K562 (cell line): Measurements from ENCODE around the gene HIVEP3. TPM values are rescaled to one million over a fixed set of nuclear protein-coding genes. Genes with fewer than 3 reads are reported as not detected.

Source experiments
- ATAC-seq: fragments of 200-7000 bp; cut with Tn5 transposase; 3 replicates; pipeline ENCODE4 v1.9.1; 2020; ENCODE audit warnings: moderate library complexity
- BruUV-seq: library from RNA; stranded (reverse); fragments of 400-500 nt; replicated peaks from 2 replicates; lab custom pipeline; 2021; lab: Mats Ljungman, UMichigan
- CTCF ChIA-PET: fragments of 300-600 bp; formaldehyde crosslinking; extraction: SDS; loops from one replicate; lab custom pipeline; 2021; ENCODE audit warnings: low intra/inter-chr PET ratio; lab: Yijun Ruan, JAX
- POLR2A ChIA-PET: fragments of 300-600, 350-650 bp; sonication (Branson Sonifier 250); formaldehyde crosslinking; extraction: SDS; loops from one replicate; lab custom pipeline; 2021; ENCODE audit warnings: antibody characterized with exemption, inconsistent platforms; lab: Yijun Ruan, JAX
- DNase-seq, 4 experiments: peaks; one replicate each; pipeline versions ENCODE4 v3.0.0 to v3.0.0-alpha.2; 2011 to 2018; ENCODE audit warnings: low spot score in 3 of 4, mixed read lengths in 3 of 4; ENCODE audit errors: extremely low read depth in 1 of 4
- FAIRE-seq: peaks from 2 replicates; lab custom pipeline; 2011; peaks lifted over from hg19 to GRCh38; lab: Jason Lieb, UNC
- H2AFZ ChIP-seq: 2 replicates; pipeline ENCODE4 v1.6.0; 2011; ENCODE audit warnings: low read depth, low read length, control low read depth, inconsistent platforms
- H3K27ac ChIP-seq: fragments of 200-600 bp; 3 replicates; pipeline ENCODE4 v1.8.0; 2011; ENCODE audit warnings: low read depth, mild to moderate bottlenecking, control low read depth, inconsistent platforms, low read length, moderate library complexity, mixed read lengths; ENCODE audit errors: extremely low read depth
- H3K27me3 ChIP-seq, 2 experiments: fragments of 300-600 bp in 1 of 2; 2 replicates in 1 of 2; 3 replicates in 1 of 2; pipeline versions ENCODE4 v1.6.0 to v1.8.0; 2011; ENCODE audit warnings: inconsistent platforms in 2 of 2, low read length in 2 of 2, mild to moderate bottlenecking in 1 of 2, mixed read lengths in 1 of 2, moderate library complexity in 1 of 2; ENCODE audit not compliant: control insufficient read depth in 2 of 2, insufficient read depth in 2 of 2
- H3K36me3 ChIP-seq: fragments of 300-600 bp; 3 replicates; pipeline ENCODE4 v1.8.0; 2011; ENCODE audit warnings: mild to moderate bottlenecking, low read length, inconsistent platforms; ENCODE audit not compliant: control insufficient read depth, insufficient read depth
- H3K4me1 ChIP-seq, 2 experiments: fragments of 200-600 bp in 1 of 2; replicated peaks in 1 of 2; 2 replicates in 1 of 2; 3 replicates in 1 of 2; pipeline versions ENCODE4 v1.5.1 to v1.8.0; 2011; ENCODE audit warnings: inconsistent platforms in 2 of 2, low read length in 2 of 2, mild to moderate bottlenecking in 1 of 2, mixed read lengths in 1 of 2, moderate library complexity in 1 of 2; ENCODE audit not compliant: control insufficient read depth in 2 of 2, insufficient read depth in 2 of 2
- H3K4me2 ChIP-seq: 2 replicates; pipeline ENCODE4 v1.6.1; 2011; ENCODE audit warnings: low read length, control low read depth, inconsistent platforms, mixed read lengths; ENCODE audit not compliant: insufficient read depth
- H3K4me3 ChIP-seq: fragments of 200-600 bp; sonication (generic), shearing (Covaris generic); 2 replicates; pipeline ENCODE4 v1.5.1; 2016; ENCODE audit warnings: control low read depth, inconsistent platforms
- H3K79me2 ChIP-seq: fragments of 200-600 bp; 3 replicates; pipeline ENCODE4 v1.8.0; 2011; ENCODE audit warnings: low read length, inconsistent platforms; ENCODE audit not compliant: control insufficient read depth, insufficient read depth
- H3K9ac ChIP-seq, 2 experiments: 2 replicates each; pipeline versions ENCODE4 v1.6.0 to v1.6.1; 2011; ENCODE audit warnings: low read depth in 2 of 2, low read length in 2 of 2, control low read depth in 1 of 2, inconsistent platforms in 1 of 2, mild to moderate bottlenecking in 1 of 2, mixed read lengths in 1 of 2; ENCODE audit not compliant: insufficient read depth in 1 of 2
- H3K9me1 ChIP-seq: one replicate; pipeline ENCODE4 v1.6.0; 2011; ENCODE audit warnings: inconsistent platforms, mild to moderate bottlenecking, low read length, moderate library complexity; ENCODE audit not compliant: control insufficient read depth, insufficient read depth
- H3K9me3 ChIP-seq: replicated peaks from 2 replicates; pipeline ENCODE4 v1.5.1; 2011; ENCODE audit warnings: low read depth, low read length, inconsistent platforms; ENCODE audit not compliant: control insufficient read depth, insufficient read depth
- H4K20me1 ChIP-seq: replicated peaks from 2 replicates; pipeline ENCODE4 v1.6.1; 2011; ENCODE audit warnings: low read length, inconsistent platforms, mixed read lengths; ENCODE audit not compliant: control insufficient read depth, insufficient read depth
- EP400 ChIP-seq: fragments of 450-650 bp; IDR thresholded peaks from 2 replicates; pipeline ENCODE4 v1.6.1; 2017; ENCODE audit warnings: antibody characterized with exemption, mild to moderate bottlenecking, moderate library complexity
- HDAC3 ChIP-seq: fragments of 450-650 bp; IDR thresholded peaks from 2 replicates; pipeline ENCODE4 v1.6.1; 2018; ENCODE audit warnings: borderline replicate concordance, mild to moderate bottlenecking, moderate library complexity; ENCODE audit not compliant: partially characterized antibody
- KDM2B ChIP-seq: fragments of 250-450 bp; sonication (Bioruptor Pico); IDR thresholded peaks from 2 replicates; pipeline ENCODE4 v1.8.0; 2021; ENCODE audit warnings: mild to moderate bottlenecking, moderate library complexity
- MNT ChIP-seq, 2 experiments: fragments of 450-650 bp; conservative IDR thresholded peaks; 2 replicates each; pipeline ENCODE4 v1.6.1; 2017; ENCODE audit warnings: mild to moderate bottlenecking in 2 of 2, moderate library complexity in 2 of 2
- NCOA6 ChIP-seq: fragments of 450-650 bp; IDR thresholded peaks from 2 replicates; pipeline ENCODE4 v1.6.1; 2017; ENCODE audit warnings: mild to moderate bottlenecking
- NFE2 ChIP-seq: IDR thresholded peaks from 2 replicates; pipeline ENCODE4 v1.6.1; 2014; ENCODE audit warnings: antibody characterized with exemption, low read depth
- NR2C1 ChIP-seq, 2 experiments: fragments of 450-650 bp; IDR thresholded peaks; 2 replicates each; pipeline ENCODE4 v1.6.1; 2017; ENCODE audit warnings: mild to moderate bottlenecking in 2 of 2, antibody characterized with exemption in 1 of 2, inconsistent platforms in 1 of 2, missing compliant biosample characterization in 1 of 2, missing genetic modification characterization in 1 of 2
- POLR2A ChIP-seq: fragments of 450-650 bp; conservative IDR thresholded peaks from 2 replicates; pipeline ENCODE4 v1.6.1; 2016
- SLC30A9 ChIP-seq: fragments of 250-450 bp; sonication (Bioruptor Pico); IDR thresholded peaks from 2 replicates; pipeline ENCODE4 v1.8.0; 2022; ENCODE audit warnings: mild to moderate bottlenecking, moderate library complexity
- ZNF175 ChIP-seq: fragments of 200-800 bp; sonication (Bioruptor generic); IDR thresholded peaks from 2 replicates; pipeline ENCODE4 v1.6.1; 2016; ENCODE audit warnings: low read depth, mild to moderate bottlenecking, missing genetic modification characterization, missing compliant biosample characterization
- ZNF512 ChIP-seq: IDR thresholded peaks from 2 replicates; pipeline ENCODE4 v1.6.1; 2016; ENCODE audit warnings: missing genetic modification characterization, missing compliant biosample characterization
- WGBS: fragments of 100-300 bp; shearing (Covaris generic); methylation state at CpG from one replicate; pipeline ENCODE4 v1.1.6; 2016; ENCODE audit warnings: low coverage, mixed read lengths; ENCODE audit not compliant: insufficient coverage; ENCODE audit errors: missing lambda C conversion rate; 5-methylcytosine and 5-hydroxymethylcytosine counted together
- in situ Hi-C: fragments of 300-500 bp; cut with MboI; formaldehyde crosslinking; loops from 4 replicates; pipeline ENCODE4 v1.15.0; 2018; ENCODE audit warnings: inconsistent platforms, mixed read lengths
- intact Hi-C: fragments of 100-400 bp; cut with micrococcal nuclease; formaldehyde crosslinking; loops from 2 replicates; pipeline ENCODE4 v1.14.2; 2022
- polyA plus RNA-seq, 8 experiments: library from polyadenylated mRNA; depleted of rRNA in 4 of 8; stranded (reverse) in 5 of 8; unstranded in 3 of 8; fragments of >200 nt; fragmentation: Nextera tagmentation in 2 of 8; fragmentation: Illumina TruSeq in 1 of 8; extraction: Ambion mirVana in 2 of 8; extraction: Trizol in 1 of 8; gene quantifications; 2 replicates each; pipeline versions ENCODE4 v1.2.1 to v1.2.3, GENCODE V29; 2011 to 2014; ENCODE audit warnings: inconsistent platforms in 1 of 8, missing spikeins in 1 of 8
- total RNA-seq, 7 experiments: library from RNA; depleted of rRNA in 6 of 7; stranded (reverse); fragments of >200 nt in 6 of 7; fragmentation: Illumina TruSeq in 2 of 7; extraction: Trizol in 2 of 7; gene quantifications; 2 replicates each; pipeline versions ENCODE4 v1.2.1 to v1.2.3, GENCODE V29; 2011 to 2021; ENCODE audit warnings: low replicate concordance in 1 of 7
- TF ChIP-seq, protein P1 (sequence below): fragments of 250-450 bp; sonication (Bioruptor Pico); IDR thresholded peaks from 2 replicates; pipeline ENCODE4 v1.8.0; 2021; ENCODE audit warnings: borderline replicate concordance, mild to moderate bottlenecking, moderate library complexity; ENCODE audit not compliant: poor library complexity, severe bottlenecking

The HIVEP3 gene
- total and polyA plus RNA-seq, 9 of the 15 experiments (the other 6 are each of a cell fraction or from before 2014, with no cell fraction given): 0.09 to 0.58 (median 0.34) TPM; not detected in 1

GRCh38 chr1:41696381-41696780 lies 222.3 kb downstream of the HIVEP3 start (continued):
- TF ChIP-seq HDAC3 (no peak), NFE2 (no peak)

GRCh38 chr1:41695118-41695745 lies 223.5 kb downstream of the HIVEP3 start:
- no peaks in the 10 kb centered on the region for H3K4me1 ChIP-seq
- no peak overlapping the region for H3K9ac ChIP-seq
- no peaks in the 10 kb centered on the region for H3K9me3 ChIP-seq
- no peak overlapping the region for H3K4me3 ChIP-seq
- no peak for ATAC-seq
- intact Hi-C loops (no loop called here), in situ Hi-C loops (no loop called here)
- no peak overlapping the region for H3K4me2 ChIP-seq
- no TSS peak for BruUV-seq
- no peak for FAIRE-seq
- no peaks in the 10 kb centered on the region for H3K36me3 ChIP-seq
- 4% methylated on average over 3 of the region's 3 CpGs for WGBS
- no peak for DNase-seq
- no peaks in the 10 kb centered on the region for H3K79me2 ChIP-seq
- ChIA-PET POLR2A (interaction anchor here (0.8 to 1.5 kb wide), 3 partner anchors 13 to 27 kb away, joined by 3 to 5 read pairs (median 4); no protein-coding TSS in a partner anchor), CTCF (no interaction called here)
- H4K20me1 ChIP-seq: no peaks in the 10 kb centered on the region; the same call in 1 of the 2 replicates
- no peak overlapping the region for H2AFZ ChIP-seq
- TF ChIP-seq POLR2A: no peak
- no peak for TF ChIP-seq EP400
- TF ChIP-seq NR2C1 (IDR thresholded peaks at IDR 0.05): no peak
- TF ChIP-seq NR2C1 (tag; IDR thresholded peaks at IDR 0.05): no peak
- no peak for TF ChIP-seq SLC30A9 (CRISPR knock-in tag)
- TF ChIP-seq KDM2B (CRISPR knock-in tag): no peak
- TF ChIP-seq, protein P1, sequence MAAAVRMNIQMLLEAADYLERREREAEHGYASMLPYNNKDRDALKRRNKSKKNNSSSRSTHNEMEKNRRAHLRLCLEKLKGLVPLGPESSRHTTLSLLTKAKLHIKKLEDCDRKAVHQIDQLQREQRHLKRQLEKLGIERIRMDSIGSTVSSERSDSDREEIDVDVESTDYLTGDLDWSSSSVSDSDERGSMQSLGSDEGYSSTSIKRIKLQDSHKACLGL (CRISPR knock-in tag): no peak
- no peak for TF ChIP-seq MNT (conservative IDR thresholded peaks at IDR 0.05)
- TF ChIP-seq ZNF512 (tag): no peak
- TF ChIP-seq ZNF175 (CRISPR knock-in tag): no peak
- no peak for TF ChIP-seq NCOA6
- peaks cover 17 to 46% of the 10 kb centered on the region in 2 experiments for H3K27me3 ChIP-seq
- H3K27ac ChIP-seq: no peak overlapping the region
- no peaks in the 10 kb centered on the region for H3K9me1 ChIP-seq
